GM21390 (cell line): ENCODE data around the gene ERC1.

ENCODE experiments used
- ATAC-seq: cut with Tn5 transposase; IDR thresholded peaks from one replicate; pipeline ENCODE4 v1.9.1; 2021; ENCODE audit not compliant: unreplicated experiment

Gene ERC1

DNA sequence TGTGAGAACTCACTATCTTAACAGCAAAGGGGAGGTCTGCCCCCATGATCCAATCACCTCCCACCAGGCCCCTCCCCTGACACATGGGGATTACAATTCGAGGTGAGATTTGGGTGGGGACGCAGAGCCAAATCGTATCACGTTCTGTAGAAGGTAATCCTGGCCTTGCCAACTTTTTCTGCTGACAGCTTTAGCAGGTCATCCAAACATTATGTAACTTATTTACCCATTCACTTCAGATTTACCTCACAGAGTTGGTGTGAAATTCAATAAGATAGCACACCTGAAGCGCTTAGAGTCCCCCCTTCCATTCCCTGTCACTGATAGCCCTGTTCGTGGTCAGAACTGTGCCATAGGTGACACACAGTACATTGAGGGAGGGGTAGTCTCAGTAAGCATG lies 384.3 kb downstream of the ERC1 start:
- no peak for ATAC-seq

DNA sequence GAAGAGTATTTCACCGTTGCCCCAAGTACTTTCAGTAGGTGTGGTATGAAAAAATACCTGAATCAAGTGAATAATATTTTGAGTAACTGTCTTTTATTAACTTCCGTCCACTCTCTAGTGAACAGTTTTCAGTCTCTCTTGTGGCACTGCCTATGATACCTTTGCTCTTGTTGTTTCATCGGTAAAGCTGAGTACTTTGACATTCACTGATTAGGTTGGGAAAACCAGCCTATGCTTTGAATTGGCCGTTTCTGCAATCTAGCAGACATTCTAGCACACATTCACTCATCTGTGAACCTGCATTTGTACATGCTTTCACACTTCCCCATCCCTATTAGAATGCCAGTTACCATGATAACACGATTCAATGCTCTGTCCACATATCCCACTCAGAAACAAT lies 386.1 kb downstream of the ERC1 start:
- no peak for ATAC-seq

DNA sequence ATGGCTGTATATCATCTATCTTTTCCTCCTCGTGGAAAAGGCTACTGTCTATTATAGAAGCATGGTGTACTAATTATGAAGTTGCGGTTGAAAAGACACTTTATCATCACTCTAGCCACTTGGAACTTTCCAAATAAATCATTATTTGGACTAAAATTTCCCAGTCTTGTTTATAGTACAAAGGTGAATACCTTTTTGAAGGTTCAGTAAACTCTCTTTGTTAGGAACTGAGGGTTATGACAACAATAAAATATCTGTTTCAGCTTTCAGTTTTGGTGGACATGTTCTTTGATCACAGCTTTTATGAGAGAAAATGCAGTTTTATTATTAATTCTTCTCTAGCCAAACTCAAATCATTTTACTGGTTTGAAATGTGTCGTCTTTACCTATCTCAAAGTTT lies 386.7 kb downstream of the ERC1 start:
- ATAC-seq = no peak

DNA sequence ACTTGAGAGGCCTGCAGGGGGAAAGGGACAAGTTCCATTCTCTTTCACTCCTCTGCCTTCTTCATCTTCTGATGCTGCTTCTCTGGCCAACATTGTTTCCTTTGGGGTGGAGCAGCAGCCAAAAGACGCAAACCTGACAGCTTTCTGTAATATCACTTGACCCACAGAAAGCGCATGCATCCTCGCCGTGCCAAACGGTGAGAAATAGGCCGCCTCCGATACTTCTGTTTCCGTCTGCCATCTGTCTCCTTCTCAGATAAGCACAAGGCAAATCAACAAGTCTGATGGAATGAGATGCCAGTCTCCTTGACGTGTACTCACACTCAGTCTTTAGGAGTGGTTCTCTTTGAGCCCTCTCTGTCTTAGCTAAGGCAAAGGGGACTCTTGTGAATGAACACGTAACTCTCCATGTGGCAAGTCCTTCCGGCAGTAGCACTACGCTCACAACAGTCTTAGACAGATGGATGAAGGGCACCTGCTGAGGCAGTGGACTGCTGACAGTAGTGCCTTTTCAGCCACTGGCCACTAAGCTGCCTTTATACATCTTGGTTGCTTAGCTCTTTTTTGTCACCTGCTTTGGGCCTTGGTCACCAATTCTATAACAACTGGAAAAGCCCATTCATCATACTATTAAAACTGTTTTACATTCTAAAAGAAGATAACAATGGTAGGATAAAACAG lies 389.3 kb downstream of the ERC1 start:
- no peak for ATAC-seq

DNA sequence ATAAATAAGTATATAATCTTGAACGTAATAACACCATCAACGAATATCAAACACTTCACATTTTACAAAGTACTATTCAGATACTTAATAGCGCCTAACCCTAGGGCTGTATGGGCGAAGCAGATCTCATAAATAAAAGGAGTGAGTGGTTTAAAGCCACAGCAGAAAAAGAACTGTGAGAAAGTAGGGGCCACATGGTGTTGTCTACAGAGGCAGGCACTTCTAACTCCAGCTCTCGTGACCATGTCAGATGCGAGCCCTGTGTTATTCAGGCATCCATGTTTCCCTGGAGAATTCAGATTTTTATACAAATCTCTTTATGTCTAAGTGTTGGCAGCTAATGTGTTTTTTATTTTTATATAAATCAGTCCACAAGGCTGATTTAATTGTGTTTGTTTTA lies 391.1 kb downstream of the ERC1 start:
- no peak for ATAC-seq

DNA sequence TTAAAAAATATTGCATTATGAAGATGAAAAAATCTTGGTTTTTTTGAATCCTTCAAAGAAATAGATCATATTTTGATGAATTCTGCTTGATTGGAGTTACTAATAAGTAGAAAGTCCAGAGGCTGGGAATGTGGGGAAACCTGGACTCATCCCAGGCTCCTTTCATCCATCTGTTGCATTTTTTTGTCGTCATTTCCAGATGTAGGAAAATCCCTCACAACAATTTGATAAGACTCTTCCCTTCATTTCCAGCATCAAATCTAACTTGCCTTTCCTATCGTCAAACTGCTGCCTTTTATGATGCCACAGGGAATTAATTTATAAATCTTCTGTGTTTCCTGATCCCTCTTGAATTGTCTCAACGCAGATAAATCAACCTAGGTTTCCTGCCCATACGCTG lies 391.8 kb downstream of the ERC1 start:
- no peak for ATAC-seq

DNA sequence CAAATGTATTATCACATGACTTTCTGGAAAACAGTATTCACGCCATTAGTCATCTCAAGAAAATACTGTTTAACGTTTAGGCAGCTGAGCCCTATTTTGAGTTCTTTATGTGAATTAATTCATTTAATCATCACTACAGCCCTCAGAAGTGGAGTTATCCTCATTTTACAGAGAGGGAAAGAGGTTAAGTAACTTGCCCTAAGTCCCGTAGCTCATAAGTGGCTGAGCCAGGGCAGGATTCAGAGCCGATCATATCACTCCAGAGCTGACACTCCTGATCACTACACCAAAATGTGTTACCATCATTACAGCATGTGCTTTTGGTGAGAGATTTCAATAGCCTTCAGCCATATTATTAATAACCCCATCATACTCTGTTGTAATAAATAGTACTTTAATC lies 392.7 kb downstream of the ERC1 start:
- no peak for ATAC-seq

DNA sequence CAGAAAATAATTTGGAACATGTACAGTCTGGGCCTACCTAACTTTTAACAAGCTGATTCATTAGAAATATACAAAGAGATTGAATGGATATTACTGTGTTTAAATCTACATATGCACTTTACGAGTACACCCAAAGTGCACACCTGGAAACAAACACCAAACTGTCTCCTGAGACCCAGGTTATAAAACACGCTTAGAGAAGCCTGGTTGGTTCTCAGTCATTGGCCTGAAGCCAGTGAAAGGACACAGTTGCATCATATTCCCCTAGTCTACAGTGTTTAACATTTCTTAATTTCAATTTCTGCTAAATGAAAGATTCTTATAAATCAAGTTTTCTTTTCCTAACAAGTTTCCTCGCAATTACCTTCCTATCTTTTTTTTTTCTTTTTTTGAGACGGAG lies 393.9 kb downstream of the ERC1 start:
- no peak for ATAC-seq

DNA sequence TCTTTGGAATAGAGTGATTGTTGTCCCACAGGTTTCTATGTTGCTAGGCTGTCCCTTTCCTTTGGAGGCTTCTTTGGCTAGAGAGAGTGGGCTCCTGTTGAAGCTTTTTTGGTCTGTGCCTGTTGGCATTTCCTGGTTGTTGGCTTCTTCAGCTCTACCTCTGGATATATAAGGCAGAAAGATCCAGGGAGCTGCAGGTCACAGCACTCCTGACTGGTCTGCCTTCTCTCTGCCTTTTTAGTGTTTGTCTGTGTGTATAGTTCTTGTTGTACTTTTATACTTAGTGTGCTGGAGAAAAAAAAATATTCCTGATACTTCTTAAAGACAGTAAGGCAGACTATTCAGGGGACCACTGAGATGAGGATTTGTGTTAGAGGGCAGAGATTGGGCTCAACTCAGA lies 400.7 kb downstream of the ERC1 start:
- no peak for ATAC-seq

DNA sequence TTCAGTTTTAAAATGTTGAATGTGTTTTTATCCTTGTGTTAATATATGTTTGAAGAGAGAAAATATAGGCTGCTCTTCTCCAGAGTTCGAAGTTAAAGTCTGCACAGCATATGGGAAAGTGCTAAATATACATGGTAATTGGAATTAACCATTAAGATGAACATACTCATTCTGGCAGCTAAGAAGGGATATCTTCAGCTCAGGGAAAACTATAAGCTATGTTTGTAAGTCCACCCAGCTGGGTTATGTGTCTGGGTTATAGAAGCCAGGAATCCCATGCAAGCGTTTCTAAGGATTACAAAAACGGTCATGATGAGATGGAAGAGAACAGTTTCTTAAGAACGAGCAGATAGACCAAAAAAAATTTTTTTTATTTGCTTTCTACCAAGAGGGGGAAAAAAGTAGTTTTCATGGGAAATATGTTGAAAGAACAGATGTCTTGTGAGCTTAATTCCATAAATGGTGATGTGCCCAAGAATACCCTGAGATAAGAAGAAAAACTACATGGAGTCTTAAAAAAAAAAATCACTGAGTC lies 404.5 kb downstream of the ERC1 start:
- no peak for ATAC-seq

DNA sequence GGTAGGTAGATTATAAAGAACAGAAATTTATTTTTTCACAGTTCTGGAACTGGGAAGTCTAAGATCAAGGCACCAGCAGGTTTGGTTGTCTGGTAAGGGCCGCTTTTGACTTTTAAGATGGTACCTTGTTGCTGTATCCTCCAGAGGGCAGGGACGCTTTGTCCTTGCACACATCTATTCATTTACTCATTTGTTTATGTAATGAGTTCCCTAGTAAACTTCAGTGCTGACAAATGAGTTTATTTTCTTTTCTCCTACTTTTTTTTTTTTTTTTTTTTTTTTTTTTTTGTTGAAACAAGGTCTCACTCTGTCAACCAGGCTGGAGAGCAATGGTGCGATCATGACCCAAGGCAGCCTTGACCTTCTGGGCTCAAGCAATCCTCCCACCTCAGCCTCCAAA lies 407.6 kb downstream of the ERC1 start:
- no peak for ATAC-seq

DNA sequence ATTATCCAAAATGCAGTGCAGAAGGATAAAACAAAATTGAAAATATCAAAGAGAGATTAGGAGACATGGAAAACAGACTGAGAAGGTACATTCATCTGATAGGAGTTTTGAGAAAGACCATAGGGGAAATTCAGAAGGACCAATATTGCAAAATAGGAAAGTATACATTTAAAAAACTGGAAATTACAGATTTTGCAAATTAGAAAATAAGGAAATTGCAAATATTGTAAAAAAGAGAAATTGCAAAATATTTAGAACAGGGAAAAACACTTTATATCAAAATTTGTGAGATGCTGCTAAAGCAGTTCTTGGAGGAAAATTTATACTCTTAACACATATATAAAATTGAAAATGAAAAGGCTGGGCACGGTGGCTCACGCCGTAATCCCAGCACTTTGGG lies 410.9 kb downstream of the ERC1 start:
- ATAC-seq = no peak

DNA sequence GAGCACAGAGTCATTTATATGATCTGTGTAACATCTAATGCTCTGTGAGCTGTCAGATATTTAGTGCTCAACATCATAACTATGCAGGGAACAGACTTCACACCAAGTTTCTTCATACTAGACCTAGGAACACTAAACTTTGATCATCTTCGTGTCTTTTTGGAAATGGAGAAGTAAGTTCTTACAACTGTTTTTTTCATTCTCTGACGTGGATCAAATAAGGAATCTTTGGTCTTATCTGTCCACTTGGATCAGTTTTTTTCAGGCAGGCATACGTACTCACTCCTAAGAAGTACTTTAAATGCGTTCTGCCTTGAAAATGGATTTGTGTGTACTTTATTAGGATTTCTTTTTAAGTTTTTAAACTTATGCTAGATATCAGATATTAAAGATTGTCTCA lies 412.4 kb downstream of the ERC1 start:
- ATAC-seq = no peak

DNA sequence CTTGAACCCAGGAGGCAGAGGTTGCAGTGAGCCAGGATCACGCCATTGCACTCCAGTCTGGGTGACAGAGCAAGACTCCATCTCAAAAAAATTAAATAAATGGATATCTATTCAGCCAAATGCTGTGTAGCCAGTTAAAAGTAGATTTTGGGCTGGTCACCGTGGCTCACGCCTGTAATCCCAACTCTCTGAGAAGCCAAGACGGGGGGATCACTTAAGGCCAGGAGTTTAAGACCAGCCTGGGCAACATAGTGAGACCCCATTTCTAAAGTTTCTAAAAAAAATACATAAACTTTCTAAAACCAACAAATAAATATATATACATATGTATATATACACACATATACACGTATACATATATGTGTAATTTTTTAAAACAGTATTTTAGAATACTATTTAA lies 414.6 kb downstream of the ERC1 start:
- no peak for ATAC-seq

DNA sequence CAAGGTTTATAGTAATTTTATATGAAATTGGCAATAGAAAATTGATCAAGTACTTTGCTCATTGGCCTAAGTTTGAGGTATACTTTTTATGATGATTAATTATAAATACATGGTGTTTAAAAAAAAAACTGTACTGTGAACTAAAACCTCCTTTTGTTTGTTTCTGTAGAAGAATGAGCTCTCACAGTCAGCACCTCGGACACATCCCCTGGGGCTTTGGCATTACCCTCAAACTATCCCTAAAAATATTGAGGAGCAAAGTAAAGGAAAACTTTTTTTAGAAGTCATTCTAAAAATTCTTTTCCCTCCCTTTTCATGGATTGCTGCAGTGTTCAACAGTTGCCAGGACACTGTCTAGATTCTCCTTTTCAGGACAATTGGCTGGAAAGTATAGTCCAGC lies 419.8 kb downstream of the ERC1 start:
- no peak for ATAC-seq

DNA sequence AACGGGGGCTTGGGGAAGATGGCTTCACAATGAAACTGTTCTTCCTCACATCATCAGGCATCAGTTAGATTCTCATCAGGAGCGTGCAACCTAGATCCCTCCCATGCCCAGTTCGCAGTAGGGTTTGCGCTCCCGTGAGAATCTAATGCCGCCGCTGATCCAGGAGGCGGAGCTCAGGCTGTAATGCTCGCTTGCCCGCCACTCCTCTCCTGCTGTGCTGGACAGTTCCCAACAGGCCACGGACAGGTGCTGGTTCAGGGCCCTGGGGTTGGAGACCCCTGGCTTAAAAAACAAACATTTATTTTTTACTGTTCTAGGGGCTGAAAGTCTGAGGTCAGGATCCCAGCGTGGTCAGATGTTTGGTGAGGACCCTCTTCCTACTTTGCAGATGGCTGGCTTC lies 422.9 kb downstream of the ERC1 start:
- no peak for ATAC-seq

DNA sequence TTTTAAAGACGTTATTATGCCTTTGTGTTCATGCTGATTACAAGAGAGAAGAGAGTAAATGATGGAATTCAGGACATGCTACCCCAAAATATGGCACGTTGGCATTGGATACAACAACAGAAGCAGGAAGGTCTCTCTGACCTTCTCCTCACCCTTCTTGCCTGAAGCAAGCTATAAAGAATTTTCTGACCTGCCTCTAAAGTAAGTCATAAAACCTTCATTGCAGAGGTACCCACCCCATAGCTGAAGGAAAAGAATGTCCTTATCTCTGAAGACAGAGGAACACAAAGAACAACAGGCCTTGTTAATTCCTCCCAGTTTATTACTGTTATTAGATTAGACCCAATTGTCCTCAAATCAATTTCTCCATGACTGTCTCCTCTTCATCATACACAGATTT lies 427.1 kb downstream of the ERC1 start:
- no peak for ATAC-seq

DNA sequence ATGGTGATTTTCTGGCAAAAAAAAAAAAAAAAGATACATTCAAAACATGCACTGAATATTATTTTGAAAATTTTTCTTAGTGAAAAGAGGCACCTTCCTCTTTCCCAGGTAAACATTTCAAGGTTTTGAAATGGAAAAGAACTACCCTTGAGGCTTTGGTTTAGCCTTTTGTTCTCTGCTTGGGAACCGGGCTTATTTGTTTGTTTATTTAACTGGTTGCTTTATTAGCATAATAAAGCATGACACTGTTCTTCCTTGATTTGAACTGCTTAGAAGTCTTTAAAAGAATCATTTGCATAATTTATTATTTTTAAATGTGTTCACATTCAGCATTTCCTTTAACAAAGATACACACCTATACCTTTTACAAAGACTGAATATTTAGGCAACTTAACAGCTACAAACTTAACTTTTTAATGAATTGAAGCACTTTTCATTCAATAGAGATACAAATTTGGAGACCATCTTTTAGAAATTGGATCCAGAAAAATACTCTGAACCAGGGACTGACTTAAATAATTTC lies 428.9 kb downstream of the ERC1 start:
- no peak for ATAC-seq

DNA sequence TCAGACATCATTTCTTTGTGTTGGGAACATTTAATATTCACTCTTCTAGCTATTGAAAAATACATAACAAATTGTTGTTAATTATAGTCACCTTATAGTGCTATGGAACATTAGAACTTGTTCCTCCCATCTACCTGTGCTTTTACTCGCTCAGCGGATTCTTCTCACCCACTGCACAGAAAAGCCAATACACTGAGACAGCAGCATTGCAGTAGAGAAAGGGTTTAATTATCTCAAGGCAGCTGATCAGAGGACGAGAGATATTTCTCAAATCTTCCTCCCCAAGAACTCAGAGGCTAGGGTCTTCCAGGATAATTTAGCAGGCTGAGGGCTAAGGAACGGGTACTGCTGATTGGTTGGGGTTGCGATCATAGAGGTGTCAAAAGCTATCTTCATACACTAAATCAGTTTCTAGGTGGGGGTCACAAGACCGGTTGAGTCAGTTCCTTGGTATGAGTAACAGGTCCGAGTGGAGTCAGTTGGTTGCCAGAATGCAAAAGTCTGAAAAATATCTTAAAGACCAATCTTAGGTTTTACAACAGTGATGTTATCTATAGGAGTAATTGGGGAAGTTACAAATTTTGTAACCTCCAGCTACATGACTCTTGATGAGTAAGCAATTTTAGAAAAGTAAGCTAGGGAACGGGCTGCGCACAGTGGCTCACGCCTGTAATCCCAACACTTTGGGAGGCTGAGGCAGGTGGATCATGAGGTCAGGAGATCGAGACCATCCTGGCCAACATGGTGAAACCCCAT lies 430.2 kb downstream of the ERC1 start:
- ATAC-seq = no peak

DNA sequence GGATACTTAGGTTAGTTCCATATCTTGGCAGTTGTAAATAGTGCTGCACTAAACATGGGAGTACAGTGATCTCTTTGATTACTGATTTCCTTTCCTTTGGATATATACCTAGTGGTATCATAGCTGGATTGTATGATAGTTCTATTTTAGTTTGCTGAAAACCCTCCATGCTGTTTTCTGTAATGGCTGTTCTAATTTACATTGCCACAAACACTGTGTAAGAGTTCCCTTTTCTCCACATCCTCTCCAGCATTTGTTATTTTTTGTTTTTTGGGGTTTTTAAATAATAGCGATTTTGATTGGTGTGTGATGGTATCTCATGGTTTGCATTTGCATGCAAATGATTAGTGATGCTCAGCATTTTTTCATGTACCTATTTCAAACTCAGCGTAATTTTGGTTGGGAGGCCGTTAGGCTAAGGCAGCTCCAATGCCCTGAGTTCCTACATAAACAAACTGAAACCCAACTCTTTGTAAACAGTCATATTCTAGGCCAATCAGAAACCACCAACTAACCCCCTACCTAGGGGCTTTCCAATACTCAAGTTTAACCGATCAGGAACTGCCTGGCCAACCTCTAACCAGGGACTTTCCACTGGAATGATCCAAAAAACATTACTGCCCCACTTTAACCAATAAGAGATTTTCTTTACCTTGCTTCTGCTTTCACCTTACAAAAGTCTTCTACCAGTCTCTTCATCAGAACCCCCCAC lies 431.7 kb downstream of the ERC1 start:
- ATAC-seq = no peak

DNA sequence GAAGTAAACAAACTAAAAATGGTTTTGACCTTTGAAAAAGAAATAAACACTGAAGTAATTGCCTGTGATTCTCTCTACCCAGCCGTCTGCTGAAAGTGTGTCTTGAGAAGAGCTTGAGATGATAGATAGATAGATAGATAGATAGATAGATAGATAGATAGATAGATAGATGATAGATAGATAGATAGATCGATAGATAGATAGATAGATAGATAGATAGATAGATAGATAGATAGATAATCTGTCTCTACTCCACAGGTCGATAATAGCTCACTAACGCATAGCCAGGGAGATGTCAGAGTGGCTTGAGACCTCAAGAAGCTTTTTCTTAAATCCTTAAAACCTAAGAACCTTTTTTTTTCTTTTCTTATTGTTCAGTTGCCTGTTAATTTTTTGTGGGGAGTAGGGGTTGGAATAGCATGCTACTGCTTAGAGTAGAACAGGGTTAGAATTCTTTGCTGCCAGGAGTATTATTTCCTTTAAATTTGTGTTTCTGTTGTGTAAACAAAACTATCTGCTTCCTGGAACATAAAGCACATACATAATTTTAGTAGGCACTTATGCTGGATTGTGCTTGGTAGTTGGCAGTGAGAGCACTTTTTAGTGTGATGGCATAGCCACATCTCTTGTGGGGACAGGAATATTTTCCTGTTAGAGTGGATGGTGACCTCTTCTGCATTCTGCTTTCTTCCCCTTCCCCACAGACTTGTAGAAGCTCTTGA lies 433.8 kb downstream of the ERC1 start:
- ATAC-seq = no peak
